GM19351 (cell line): ENCODE data around the gene ALDH3B1.

Experiments used
- ATAC-seq: cut with Tn5 transposase; IDR thresholded peaks from one replicate; pipeline ENCODE4 v1.9.1; 2021; ENCODE audit warnings: mild to moderate bottlenecking, moderate library complexity; ENCODE audit not compliant: unreplicated experiment

Gene ALDH3B1

GRCh38 chr11:68012044-68012842 is 2.1 kb downstream of the ALDH3B1 start:
- no peak for ATAC-seq

GRCh38 chr11:68012843-68013610 is 2.9 kb downstream of the ALDH3B1 start:
- no peak for ATAC-seq

GRCh38 chr11:68013611-68014156 is 3.6 kb downstream of the ALDH3B1 start:
- no peak for ATAC-seq

- no peak for ATAC-seq
These were observed 4.2 kb downstream of the ALDH3B1 start for GRCh38 chr11:68014157-68014946.

- ATAC-seq: no peak
These were observed 4.9 kb downstream of the ALDH3B1 start for GRCh38 chr11:68014947-68015447.

- no peak for ATAC-seq
These were observed 5.3 kb downstream of the ALDH3B1 start for GRCh38 chr11:68015467-68015866.

- ATAC-seq: no peak
These were observed 6.2 kb downstream of the ALDH3B1 start for GRCh38 chr11:68016161-68016903.

- ATAC-seq: no peak
These were observed 7.0 kb downstream of the ALDH3B1 start for GRCh38 chr11:68016904-68017817.

- ATAC-seq: no peak
These were observed 8.0 kb downstream of the ALDH3B1 start for GRCh38 chr11:68017980-68018729.

GRCh38 chr11:68018730-68019190 is 8.6 kb downstream of the ALDH3B1 start:
- no peak for ATAC-seq

GRCh38 chr11:68019486-68019885 is 9.4 kb downstream of the ALDH3B1 start:
- ATAC-seq: no peak

- ATAC-seq: no peak
These were observed 10.4 kb downstream of the ALDH3B1 start for GRCh38 chr11:68020575-68020974.

GRCh38 chr11:68021167-68021787 is 11.2 kb downstream of the ALDH3B1 start:
- no peak for ATAC-seq

- ATAC-seq: no peak
These were observed 12.4 kb downstream of the ALDH3B1 start for GRCh38 chr11:68022531-68022930.

GRCh38 chr11:68024508-68024907 is 14.4 kb downstream of the ALDH3B1 start:
- no peak for ATAC-seq

GRCh38 chr11:68025047-68025446 is 14.9 kb downstream of the ALDH3B1 start:
- ATAC-seq: no peak

GRCh38 chr11:68026391-68027105 is 16.4 kb downstream of the ALDH3B1 start:
- no peak for ATAC-seq
